ENCODE results near the gene SPTBN5. TPM values are rescaled to one million over a fixed set of nuclear protein-coding genes. Genes with fewer than 3 reads are reported as not detected.

The SPTBN5 gene
- total and polyA plus RNA-seq, 12 donors, result under 0.01 to 6.8 (median 0.55) TPM

DNA sequence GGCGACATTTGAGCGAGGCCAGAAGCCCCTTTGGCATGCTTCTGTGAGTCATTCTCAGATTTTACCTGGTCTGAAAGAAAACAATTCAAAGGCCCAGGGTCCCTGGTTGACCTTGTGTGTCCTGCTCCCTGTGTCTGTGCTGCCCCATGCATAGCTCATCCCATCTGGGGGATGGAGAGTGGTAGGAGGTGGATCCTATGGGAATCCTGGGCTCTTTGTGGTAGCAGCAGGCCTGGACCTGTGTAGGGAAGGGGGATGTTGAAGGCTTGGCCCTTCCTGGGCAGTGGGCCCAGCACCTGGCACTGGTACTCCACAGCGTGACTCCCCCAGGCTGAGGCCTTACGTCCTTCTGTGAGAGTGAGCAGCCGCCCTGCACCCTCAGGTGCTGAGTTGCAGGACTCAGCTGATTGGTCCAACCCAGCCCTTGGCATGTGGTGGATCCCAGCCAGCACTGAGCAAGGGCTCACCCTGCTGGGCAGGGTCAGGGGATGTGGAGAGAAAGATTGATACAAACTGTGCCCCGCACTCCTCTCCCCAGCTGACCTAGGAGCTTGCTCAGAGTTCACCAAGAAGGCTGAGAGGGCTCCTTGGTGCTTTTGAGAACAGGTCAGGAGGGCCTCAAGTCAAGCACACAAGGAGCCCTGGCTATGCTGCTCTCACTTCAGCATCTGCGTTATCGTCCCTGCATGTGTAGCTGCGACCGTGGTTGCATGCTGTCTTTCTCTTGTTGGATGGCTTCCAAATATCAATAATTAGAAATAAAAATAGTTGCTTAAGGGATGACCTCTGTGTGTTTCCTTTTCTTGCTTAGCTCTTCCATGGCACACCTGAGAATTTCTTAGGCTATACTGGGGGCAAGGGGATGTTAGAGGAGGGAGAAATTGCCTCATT lies 87.3 kb downstream of the SPTBN5 start:
- no peaks in the 10 kb centered on the region for H3K27me3 ChIP-seq
- no peaks in the 10 kb centered on the region for H3K36me3 ChIP-seq (replicated peaks in 1 of 2)
- H3K4me1 ChIP-seq (replicated peaks in 1 of 2), result peaks cover 0 to 4% of the 10 kb centered on the region in 2 donors
- no peak overlapping the region for H3K27ac ChIP-seq
- no peaks in the 10 kb centered on the region for H3K9me3 ChIP-seq (replicated peaks in 1 of 3)
- TF ChIP-seq POLR2A (IDR thresholded peaks at IDR 0.05), result no peak
- TF ChIP-seq, protein P1, sequence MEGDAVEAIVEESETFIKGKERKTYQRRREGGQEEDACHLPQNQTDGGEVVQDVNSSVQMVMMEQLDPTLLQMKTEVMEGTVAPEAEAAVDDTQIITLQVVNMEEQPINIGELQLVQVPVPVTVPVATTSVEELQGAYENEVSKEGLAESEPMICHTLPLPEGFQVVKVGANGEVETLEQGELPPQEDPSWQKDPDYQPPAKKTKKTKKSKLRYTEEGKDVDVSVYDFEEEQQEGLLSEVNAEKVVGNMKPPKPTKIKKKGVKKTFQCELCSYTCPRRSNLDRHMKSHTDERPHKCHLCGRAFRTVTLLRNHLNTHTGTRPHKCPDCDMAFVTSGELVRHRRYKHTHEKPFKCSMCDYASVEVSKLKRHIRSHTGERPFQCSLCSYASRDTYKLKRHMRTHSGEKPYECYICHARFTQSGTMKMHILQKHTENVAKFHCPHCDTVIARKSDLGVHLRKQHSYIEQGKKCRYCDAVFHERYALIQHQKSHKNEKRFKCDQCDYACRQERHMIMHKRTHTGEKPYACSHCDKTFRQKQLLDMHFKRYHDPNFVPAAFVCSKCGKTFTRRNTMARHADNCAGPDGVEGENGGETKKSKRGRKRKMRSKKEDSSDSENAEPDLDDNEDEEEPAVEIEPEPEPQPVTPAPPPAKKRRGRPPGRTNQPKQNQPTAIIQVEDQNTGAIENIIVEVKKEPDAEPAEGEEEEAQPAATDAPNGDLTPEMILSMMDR (IDR thresholded peaks at IDR 0.05), result no peak
- WGBS, 4 donors, result 79 to 90% (median 87%) methylated on average over 7 to 10 of the region's 10 CpGs
- H3K4me3 ChIP-seq, result no peak overlapping the region
- peak in 3 of 7 donors; percentile 39 to 51 (median 47) for DNase-seq
- intact Hi-C loops (cut with DNase I), result no loop called here

DNA sequence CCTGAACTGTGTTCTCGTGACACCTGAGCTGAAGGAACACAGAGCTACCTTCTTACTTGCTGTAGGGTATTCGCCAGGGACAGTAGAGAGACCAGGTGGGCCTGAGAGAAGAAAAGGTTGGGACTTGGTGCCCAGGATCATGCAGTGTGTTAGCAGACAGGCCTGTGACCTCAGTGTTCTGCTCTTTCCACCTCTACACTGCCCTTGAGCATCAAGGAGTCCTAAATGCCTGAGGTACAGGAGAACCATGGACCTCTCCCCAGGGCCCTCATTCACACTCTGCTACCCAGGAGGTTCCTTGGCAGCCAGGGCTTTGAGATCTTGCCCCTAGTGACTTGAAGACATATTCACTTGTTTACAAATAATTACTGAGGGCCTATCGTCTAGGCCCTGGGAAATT lies 88.1 kb downstream of the SPTBN5 start:
- Histone ChIP-seq H3K4me3 (no peak overlapping the region), H3K9me3 (replicated peaks in 1 of 3) (no peaks in the 10 kb centered on the region), H3K4me1 (replicated peaks in 1 of 2) (peaks cover 0 to 4% of the 10 kb centered on the region in 2 donors), H3K27me3 (no peaks in the 10 kb centered on the region), H3K27ac (no peak overlapping the region), H3K36me3 (replicated peaks in 1 of 2) (no peaks in the 10 kb centered on the region)
- WGBS, 4 donors, result 44 to 94% (median 88%) methylated on average over 1 to 3 of the region's 3 CpGs
- intact Hi-C loops (cut with DNase I), result no loop called here
- DNase-seq, result no peak
- no peak for TF ChIP-seq POLR2A (IDR thresholded peaks at IDR 0.05)
- TF ChIP-seq, protein P1 (IDR thresholded peaks at IDR 0.05), result no peak

DNA sequence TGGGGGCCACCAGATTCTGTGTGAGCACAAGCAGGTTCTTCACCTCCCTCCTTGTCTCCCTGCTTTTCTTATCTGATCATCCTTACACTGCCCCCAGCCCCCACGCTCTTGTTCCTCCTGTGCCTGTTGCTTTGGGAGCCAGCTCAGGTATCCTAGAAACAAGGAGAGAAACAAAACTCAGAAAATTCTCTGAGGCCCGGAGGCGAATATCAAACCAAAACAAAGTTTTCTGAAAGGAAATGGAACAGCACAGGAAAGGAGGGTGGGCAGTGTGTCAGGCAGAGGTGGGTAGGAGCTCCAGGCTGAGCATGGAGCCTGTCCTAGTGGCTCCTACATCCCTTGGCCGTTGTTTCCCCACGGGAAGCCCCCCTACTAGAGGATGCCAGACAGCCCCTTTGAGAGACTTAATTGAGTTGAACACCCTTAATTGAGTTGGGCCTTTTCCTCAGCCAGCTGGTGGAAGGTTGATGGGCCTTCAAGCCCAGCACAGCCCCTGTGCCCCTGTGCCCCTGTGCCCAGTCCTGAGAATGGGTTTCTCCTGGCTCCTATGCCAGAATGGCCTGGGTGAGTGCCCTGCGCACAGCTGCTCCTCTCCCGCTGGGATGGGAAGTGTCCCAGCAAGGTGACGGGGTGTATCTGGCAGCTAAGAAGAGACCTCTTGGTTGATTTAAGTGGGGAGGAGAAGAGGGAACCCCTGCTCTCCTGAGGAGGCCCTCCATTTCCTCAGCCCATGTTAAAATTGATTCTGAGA lies 88.8 kb downstream of the SPTBN5 start:
- H3K27ac ChIP-seq, result no peak overlapping the region
- intact Hi-C loops (cut with DNase I), result no loop called here
- H3K4me1 ChIP-seq (replicated peaks in 1 of 2), result peaks cover 0 to 4% of the 10 kb centered on the region in 2 donors

DNA sequence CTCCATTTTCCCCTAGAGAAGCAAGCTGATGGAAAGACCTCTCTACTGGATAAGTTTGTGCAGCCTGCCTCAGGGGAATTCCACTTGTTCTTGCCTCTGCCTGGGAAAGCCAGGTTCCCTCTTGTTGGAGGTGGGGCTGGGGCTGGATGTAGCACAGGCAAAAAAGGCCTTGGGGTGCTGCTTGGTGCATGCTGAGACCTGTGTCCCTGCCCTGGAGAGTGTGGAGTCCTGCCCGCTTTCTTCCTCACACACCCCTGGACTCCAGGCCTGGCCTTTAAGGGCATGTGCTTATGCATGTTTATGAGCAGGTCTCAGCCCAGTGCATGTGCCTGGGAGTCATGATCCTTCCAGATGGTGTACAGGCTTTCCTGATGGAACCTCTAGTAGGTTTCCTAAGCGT lies 89.5 kb downstream of the SPTBN5 start:
- WGBS, 4 donors, result 95 to 100% (median 96%) methylated on average over 2 of the region's 2 CpGs
- no peak for DNase-seq
- Histone ChIP-seq H3K36me3 (replicated peaks in 1 of 2) (peaks cover 0 to 10% of the 10 kb centered on the region in 2 donors), H3K27ac (no peak overlapping the region), H3K27me3 (no peaks in the 10 kb centered on the region), H3K9me3 (replicated peaks in 1 of 3) (no peaks in the 10 kb centered on the region), H3K4me3 (no peak overlapping the region), H3K4me1 (replicated peaks in 1 of 2) (peaks cover 5 to 7% of the 10 kb centered on the region in 2 donors)
- TF ChIP-seq POLR2A (IDR thresholded peaks at IDR 0.05), result no peak
- TF ChIP-seq, protein P1 (IDR thresholded peaks at IDR 0.05), result no peak
- intact Hi-C loops (cut with DNase I), result no loop called here

More for the DNA sequence above, 88.8 kb downstream of the SPTBN5 start:
- no peaks in the 10 kb centered on the region for H3K9me3 ChIP-seq (replicated peaks in 1 of 3)
- DNase-seq, result no peak
- H3K27me3 ChIP-seq, result no peaks in the 10 kb centered on the region
- peaks cover 0 to 3% of the 10 kb centered on the region in 2 donors for H3K36me3 ChIP-seq (replicated peaks in 1 of 2)
- WGBS, 4 donors, result 73 to 85% (median 78%) methylated on average over 8 of the region's 8 CpGs
- TF ChIP-seq POLR2A (IDR thresholded peaks at IDR 0.05), result no peak
- TF ChIP-seq, protein P1 (IDR thresholded peaks at IDR 0.05), result no peak
- H3K4me3 ChIP-seq, result no peak overlapping the region
